ENCODE measurements around the gene ZDHHC12. TPM values are rescaled to one million over a fixed set of nuclear protein-coding genes. Genes with fewer than 3 reads are reported as not detected.

ZDHHC12 gene
- total and polyA plus RNA-seq, 9 donors, result 0.30 to 27.1 (median 7.0) TPM

- no peaks in the 10 kb centered on the region for H3K27me3 ChIP-seq
- no peaks in the 10 kb centered on the region for H3K36me3 ChIP-seq
- 74 to 85% (median 84%) methylated on average over 17 of the region's 17 CpGs for WGBS, 3 donors
- H3K4me3 ChIP-seq, result no peak overlapping the region
- peaks cover 7% of the 10 kb centered on the region for H3K4me1 ChIP-seq (ENCODE audit: insufficient read depth)
- intact Hi-C loops (cut with DNase I), result no loop called here
- peak in 1 of 5 donors; percentile 20 for DNase-seq
- TF ChIP-seq EP300 (IDR thresholded peaks at IDR 0.05) (no peak), POLR2A (IDR thresholded peaks at IDR 0.05) (no peak), CTCF (IDR thresholded peaks at IDR 0.05) (no peak)
- no peak overlapping the region for H3K27ac ChIP-seq
- no peaks in the 10 kb centered on the region for H3K9me3 ChIP-seq
These were observed 38.1 kb downstream of the ZDHHC12 start for GRCh38 chr9:128685636-128686489.

- WGBS, 3 donors, result 10 to 12% (median 11%) methylated on average over 15 of the region's 15 CpGs
- Histone ChIP-seq H3K27ac (peak overlapping the region in 1 of 2 donors; percentile 8), H3K27me3 (no peaks in the 10 kb centered on the region), H3K36me3 (no peaks in the 10 kb centered on the region), H3K4me1 (ENCODE audit: insufficient read depth) (peaks cover 7% of the 10 kb centered on the region), H3K9me3 (no peaks in the 10 kb centered on the region), H3K4me3 (peak overlapping the region; percentile 58)
- TF ChIP-seq CTCF (IDR thresholded peaks at IDR 0.05), result no peak
- no peak for TF ChIP-seq EP300 (IDR thresholded peaks at IDR 0.05)
- TF ChIP-seq POLR2A (IDR thresholded peaks at IDR 0.05), result no peak
- intact Hi-C loops (cut with DNase I), result no loop called here
- DNase-seq, result peak; percentile 71 to 78 (median 75)
These were observed 39.4 kb downstream of the ZDHHC12 start for GRCh38 chr9:128684325-128685199.

- Histone ChIP-seq H3K27ac (no peak overlapping the region), H3K9me3 (no peaks in the 10 kb centered on the region), H3K27me3 (no peaks in the 10 kb centered on the region), H3K4me1 (ENCODE audit: insufficient read depth) (peaks cover 7% of the 10 kb centered on the region), H3K4me3 (peak overlapping the region; percentile 58), H3K36me3 (no peaks in the 10 kb centered on the region)
- TF ChIP-seq CTCF (IDR thresholded peaks at IDR 0.05) (no peak), EP300 (IDR thresholded peaks at IDR 0.05) (no peak), POLR2A (IDR thresholded peaks at IDR 0.05) (no peak)
- intact Hi-C loops (cut with DNase I), result no loop called here
- DNase-seq, result no peak
- WGBS, 3 donors, result 1 to 4% (median 1%) methylated on average over 3 of the region's 3 CpGs
These were observed 39.9 kb downstream of the ZDHHC12 start for GRCh38 chr9:128684065-128684324.

GRCh38 chr9:128683340-128684064 lies 40.4 kb downstream of the ZDHHC12 start:
- intact Hi-C loops (cut with DNase I), result no loop called here
- DNase-seq, result peak; percentile 39 to 60 (median 44)
- peaks cover 7% of the 10 kb centered on the region for H3K4me1 ChIP-seq (ENCODE audit: insufficient read depth)
- H3K9me3 ChIP-seq, result no peaks in the 10 kb centered on the region
- peak overlapping the region; percentile 58 for H3K4me3 ChIP-seq
- H3K27me3 ChIP-seq, result no peaks in the 10 kb centered on the region
- H3K27ac ChIP-seq, result peak overlapping the region in 1 of 2 donors; percentile 27
- 4 to 8% (median 4%) methylated on average over 21 of the region's 21 CpGs for WGBS, 3 donors
- TF ChIP-seq POLR2A (IDR thresholded peaks at IDR 0.05), result no peak
- no peak for TF ChIP-seq CTCF (IDR thresholded peaks at IDR 0.05)
- TF ChIP-seq EP300 (IDR thresholded peaks at IDR 0.05), result no peak
- no peaks in the 10 kb centered on the region for H3K36me3 ChIP-seq

Data from ovary (tissue), 9 donors.